HG03521 (cell line): ENCODE data around the gene SSC5D.
"Not testable (repeated sequence)": the region's sequence is repeated elsewhere in the genome, so short reads cannot be mapped to it uniquely, and the experiment has no call there.

ENCODE experiments used
- ATAC-seq: cut with Tn5 transposase; IDR thresholded peaks from one replicate; pipeline ENCODE4 v1.9.1; 2021; ENCODE audit warnings: mild to moderate bottlenecking, moderate library complexity; ENCODE audit not compliant: unreplicated experiment

The SSC5D gene

DNA sequence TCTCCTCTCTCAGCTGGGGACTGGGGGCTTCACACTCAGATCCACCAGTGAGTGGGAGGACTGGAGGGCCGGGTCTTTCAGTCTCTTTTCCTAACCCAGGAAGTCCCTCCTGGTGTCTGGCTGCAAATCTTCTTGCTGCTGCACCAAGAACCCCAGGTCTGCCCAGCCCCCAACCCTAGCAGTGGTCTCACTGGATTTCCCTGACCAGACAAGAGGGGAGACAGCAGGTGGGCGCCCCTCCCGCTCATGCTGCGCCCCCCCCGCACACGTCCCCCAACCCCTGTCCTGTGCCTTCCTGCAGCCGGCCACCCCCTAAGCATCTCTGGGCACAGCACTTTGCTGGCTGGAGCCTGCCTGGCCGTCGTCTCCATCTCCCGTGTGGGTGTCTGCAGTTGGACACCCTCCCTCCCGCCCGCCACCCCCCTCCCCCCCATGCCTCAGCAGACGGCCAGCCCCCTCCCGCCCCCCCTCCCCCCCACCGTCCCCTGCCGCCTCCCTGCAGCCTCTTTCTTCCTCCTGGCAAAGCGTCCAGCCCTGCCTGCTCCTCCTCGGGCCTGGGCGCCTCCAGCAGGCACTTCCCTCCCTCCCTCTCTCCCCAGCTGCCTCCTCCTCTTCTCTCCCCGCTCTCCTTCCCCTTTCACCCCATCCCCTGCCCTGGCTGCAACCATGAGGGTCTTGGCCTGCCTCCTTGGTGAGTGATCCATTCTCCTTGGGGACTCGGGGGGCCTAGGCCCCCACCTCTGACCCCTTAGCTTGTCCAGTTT, at the start of gene SSC5D:
Gene SSC5D, plus strand, starts transcription at position 513 of the 764 bp plus-strand sequence. Its CDS starts 154 bp downstream, at position 667.
- no peak for ATAC-seq

- ATAC-seq, result no peak
Observed at GRCh38 chr19:55439052-55439451, 49.2 kb upstream of the SSC5D start.

DNA sequence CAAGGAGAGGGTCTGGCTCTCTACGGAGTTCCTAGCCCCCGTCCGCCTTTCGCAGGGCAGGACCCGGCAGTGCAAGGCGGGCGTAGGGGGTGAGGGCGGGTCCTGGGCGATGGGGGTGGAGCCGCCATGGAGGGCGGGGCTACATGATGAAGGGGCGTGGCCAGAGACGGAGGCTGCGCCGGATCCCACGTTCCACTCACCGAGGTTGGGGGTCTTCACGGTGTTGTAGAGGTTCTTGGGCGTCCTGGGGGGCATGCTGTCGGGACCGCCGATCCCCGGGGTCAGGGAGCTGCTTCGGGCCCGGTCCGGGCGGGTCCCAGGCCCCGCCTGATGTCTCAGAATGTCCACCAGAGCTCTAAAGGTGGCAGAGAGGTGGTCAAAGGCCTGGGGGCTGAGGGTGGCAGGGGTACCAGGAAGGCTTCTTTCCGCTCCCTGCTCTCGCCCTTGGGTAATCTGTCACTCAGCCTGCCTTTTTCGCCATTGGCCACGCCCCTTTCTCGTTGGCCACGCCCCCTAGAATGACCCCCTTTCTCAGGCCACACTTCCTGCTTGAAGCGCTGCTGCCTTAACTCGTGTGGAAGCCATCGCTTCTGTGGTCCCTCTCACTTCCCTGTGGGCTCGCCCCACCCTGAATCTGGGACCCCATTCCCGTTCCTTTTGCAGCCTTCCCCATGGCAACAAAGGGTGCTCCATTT, 47.7 kb upstream of the SSC5D start:
- no peak for ATAC-seq

GRCh38 chr19:55441319-55441691, 46.9 kb upstream of the SSC5D start:
- ATAC-seq, result no peak

GRCh38 chr19:55441692-55442321, 46.4 kb upstream of the SSC5D start:
- no peak for ATAC-seq

DNA sequence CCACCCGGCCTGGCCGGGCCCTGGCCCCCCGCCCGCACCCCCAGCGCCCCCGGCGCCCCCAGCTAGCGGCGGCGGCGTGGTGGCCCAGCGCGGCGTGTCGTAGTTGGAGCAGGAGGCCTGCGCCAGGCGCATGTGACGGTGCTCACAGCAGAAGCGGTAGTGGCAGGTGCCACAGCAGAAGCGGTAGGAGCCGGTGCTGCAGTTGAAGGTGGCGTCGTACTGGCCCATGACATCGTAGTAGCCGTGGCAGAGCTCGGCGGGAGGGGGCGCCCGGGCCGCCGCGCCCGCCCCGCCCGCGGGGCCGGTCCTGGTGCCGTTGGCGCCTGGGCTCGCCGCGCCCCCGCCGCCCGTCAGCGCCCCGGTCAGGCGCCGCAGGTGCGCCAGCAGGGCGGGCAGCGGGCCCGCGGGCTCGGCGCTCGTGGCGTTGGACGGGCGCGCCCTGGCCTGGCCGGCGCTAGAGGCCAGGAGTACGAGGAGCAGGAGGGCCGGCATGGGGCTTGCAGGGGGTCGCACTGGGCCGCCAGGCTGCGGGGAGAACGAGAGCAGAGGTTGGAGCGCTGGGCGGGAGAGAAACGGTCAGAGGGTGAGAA, 45.8 kb upstream of the SSC5D start:
- no peak for ATAC-seq

DNA sequence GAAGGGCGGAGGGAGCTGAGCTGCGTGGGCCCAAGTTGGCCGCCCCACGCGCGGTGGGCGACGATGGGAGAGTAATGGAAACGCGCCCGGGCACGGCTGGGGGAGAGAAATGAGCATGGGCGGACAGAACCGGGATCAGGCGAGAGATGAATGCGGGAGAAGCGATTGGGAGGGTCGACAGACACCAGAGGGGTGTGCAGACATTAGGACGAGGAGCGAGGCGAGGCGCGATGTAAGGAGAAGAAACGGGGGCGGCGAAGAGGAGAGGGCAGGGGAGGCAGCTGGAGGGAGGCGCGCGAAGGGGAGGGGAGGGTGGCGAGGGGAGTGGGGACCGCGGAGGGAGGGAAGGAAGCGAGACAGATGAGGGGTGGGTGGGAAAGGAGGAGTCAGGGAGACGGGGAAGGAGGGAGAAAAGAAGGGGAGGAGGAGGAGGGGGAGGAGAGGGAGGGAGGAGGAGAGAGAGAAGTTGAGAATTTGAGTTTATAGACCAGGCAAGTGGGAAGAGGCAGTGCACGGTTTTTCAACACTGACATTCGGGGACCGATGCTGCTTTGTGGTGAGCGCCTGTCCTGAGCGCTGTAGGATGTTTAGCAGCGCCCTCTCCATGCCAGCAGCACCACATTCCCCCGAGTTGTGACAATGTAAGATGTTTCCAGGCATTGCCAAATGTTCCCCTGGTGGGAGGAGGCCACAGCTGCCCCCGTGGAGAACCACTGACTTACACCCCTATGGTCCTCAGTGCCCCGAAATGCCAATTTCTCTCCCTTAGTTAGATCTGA, 45.0 kb upstream of the SSC5D start, which contains the start of gene SHISA7:
Gene SHISA7, minus strand, starts transcription at position 256 of the 779 bp plus-strand sequence. CDS start 437 bp downstream, outside the sequence.
- no peak for ATAC-seq

- ATAC-seq, result no peak
Observed at GRCh38 chr19:55443824-55444480, 44.3 kb upstream of the SSC5D start.

- no peak for ATAC-seq
Observed at GRCh38 chr19:55444646-55445045, 43.6 kb upstream of the SSC5D start.

- ATAC-seq, result no peak
Observed at GRCh38 chr19:55446060-55446459, 42.2 kb upstream of the SSC5D start.

DNA sequence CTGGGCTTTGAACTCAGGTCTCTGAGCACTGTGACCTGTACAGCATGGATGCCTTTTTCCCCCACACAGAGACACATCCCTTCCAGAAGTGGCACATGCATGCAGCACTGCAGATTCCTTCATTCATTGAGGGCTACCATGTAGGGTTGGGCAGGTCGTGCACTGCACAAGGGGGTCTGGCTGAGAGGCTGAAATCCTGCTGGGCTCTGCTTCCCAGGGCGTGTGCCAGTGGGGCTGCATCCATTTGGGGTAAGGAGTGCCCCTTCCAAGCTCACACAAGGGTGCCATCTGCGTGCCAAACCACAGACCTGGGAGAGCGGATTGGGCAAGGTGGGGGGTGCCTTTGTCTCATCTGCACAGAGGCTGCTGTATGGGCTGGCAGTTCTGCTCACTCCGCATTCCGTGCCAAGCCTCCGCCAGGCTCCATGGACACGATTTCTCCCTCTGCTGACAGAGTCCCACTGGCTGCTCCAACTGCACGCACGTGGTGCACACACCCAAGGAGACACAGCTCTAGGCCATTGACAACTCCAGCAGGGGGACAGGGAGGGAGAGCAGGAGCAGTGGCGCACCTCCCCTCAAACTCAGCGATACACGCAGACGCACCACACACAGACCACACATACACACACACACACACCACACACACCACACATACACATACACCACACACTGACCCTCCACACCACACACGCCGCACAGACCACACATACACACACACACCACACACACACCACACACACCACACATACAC, 40.6 kb upstream of the SSC5D start:
- no peak for ATAC-seq

GRCh38 chr19:55448175-55448490, 40.1 kb upstream of the SSC5D start:
- not testable (repeated sequence) for ATAC-seq

GRCh38 chr19:55449469-55449868, 38.8 kb upstream of the SSC5D start:
- no peak for ATAC-seq

GRCh38 chr19:55451163-55451964, 36.9 kb upstream of the SSC5D start:
- ATAC-seq, result no peak

- no peak for ATAC-seq
Observed at GRCh38 chr19:55451965-55452748, 36.1 kb upstream of the SSC5D start.

DNA sequence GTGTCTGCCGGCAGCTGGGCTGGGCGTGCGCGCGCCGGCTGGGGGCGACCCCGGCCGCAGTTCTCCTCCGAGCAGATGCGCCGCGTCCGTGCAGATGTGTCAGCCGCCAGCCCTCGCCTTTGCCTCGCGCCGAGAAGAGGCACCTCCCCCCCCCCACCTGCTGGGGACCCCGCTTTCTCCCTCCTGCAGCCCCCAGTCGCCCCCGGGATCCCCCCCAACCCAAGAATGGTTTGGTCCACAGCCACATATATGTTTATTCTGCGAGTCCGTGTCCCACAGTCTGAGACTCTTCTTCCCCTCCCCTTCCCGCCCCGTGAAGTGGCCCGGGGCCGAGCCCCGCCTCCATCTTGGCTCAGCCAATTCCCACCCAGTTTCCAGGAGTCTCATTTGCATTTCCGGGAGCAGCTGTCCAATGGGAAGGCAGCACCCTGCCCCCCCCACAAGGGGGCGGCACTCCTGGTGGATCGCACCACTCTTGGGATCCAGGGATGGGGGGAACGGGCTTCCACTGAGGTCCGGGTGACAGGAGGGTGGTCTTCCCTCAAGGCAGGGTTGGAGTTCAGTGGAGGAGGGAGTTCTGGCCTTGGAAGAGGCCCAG, 35.4 kb upstream of the SSC5D start:
- ATAC-seq, result no peak

DNA sequence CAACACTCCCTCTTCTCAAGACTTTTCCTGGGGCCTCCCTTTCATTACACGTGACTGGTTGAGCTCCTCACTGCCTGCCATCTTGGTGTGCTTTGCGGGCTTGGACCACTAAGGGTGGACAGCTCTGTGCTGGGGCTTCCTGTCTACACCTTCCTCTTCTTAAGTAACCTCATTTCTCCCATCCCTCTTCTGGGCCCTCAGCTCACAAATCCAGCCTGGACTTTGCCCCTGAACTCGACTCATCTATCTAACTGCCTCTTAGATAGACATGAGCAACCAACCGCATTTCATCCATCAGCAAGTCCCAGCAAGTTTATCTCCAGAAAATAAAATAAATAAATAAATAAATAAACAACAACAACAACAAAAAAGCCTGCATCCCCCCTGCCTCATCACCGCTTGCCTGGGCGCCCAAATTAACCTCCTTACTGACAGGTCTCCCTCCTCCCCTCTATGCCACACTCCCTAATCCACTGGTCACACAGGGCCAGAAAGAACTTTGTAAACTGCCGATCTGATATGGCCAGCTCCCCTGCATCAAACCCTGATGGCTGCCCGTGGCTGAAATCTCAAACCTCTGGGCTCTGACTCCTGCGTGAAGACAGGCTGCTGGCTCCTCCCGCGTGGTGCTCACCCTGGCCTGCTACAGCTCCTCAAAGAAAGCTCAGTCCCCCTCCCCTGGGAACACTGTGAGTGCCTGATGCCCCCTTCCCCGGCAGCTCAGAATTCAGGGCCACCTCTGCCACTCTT, 34.5 kb upstream of the SSC5D start:
- ATAC-seq, result no peak
